Fibroblast of the aortic adventitia (primary cell): ENCODE data around the gene PCSK5. TPM values are rescaled to one million over a fixed set of nuclear protein-coding genes. Genes with fewer than 3 reads are reported as not detected.

Source experiments
- DNase-seq: peaks from one replicate; pipeline ENCODE4 v3.0.0-alpha.2; 2010; ENCODE audit warnings: low read depth
- H3K4me3 ChIP-seq: 2 replicates; pipeline ENCODE4 v1.5.1; 2011; ENCODE audit warnings: low read depth, mild to moderate bottlenecking, control low read depth, low read length, moderate library complexity
- total RNA-seq: library from RNA; depleted of rRNA; stranded (reverse); fragments of >200 nt; gene quantifications from 2 replicates; pipeline ENCODE4 v1.2.3, GENCODE V29; 2012; ENCODE audit warnings: low replicate concordance
- TF ChIP-seq, protein P1 (sequence below): IDR thresholded peaks from 2 replicates; pipeline ENCODE4 v1.5.1; 2011; ENCODE audit warnings: mild to moderate bottlenecking, low read length, control low read depth, inconsistent platforms; ENCODE audit not compliant: insufficient read depth

The PCSK5 gene
- total RNA-seq, 1 donor, result 3.6 TPM

DNA sequence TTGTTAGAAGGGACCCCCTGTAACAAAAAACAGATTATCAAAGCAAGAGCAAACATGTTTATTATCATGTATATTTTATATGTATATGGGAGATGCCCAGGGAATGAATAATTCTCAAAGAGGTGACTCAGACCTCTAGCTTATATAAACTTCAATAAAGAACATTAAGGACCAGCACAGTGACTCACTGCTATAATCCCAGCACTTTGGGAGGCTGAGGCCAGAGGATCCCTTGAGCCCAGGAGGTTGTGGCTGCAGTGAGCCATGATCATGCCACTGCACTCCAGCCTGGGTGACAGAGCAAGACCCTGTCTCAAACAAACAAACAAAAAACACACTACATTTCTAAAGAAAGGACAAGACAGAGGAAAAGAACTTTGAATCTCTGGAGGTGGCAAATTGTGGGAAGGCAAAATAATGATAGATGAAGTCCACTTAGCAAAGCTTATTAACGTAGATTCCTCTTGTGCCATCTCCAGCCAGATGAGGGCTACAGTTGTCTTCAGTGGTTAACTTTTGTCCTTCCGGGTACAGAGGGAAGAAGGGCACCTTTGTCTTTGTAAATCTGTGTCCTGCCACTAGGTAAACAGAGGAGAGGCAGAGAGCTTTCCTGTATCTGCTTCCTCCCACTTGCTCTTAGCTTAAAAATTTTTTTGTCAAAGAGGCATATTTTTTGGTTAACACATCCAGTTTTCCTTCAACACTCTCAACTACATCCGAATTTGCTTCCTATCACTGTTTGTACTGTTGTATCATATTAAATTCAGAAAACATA is 511.3 kb downstream of the PCSK5 start:
- no peak overlapping the region for H3K4me3 ChIP-seq
- DNase-seq, result no peak
- TF ChIP-seq, protein P1, sequence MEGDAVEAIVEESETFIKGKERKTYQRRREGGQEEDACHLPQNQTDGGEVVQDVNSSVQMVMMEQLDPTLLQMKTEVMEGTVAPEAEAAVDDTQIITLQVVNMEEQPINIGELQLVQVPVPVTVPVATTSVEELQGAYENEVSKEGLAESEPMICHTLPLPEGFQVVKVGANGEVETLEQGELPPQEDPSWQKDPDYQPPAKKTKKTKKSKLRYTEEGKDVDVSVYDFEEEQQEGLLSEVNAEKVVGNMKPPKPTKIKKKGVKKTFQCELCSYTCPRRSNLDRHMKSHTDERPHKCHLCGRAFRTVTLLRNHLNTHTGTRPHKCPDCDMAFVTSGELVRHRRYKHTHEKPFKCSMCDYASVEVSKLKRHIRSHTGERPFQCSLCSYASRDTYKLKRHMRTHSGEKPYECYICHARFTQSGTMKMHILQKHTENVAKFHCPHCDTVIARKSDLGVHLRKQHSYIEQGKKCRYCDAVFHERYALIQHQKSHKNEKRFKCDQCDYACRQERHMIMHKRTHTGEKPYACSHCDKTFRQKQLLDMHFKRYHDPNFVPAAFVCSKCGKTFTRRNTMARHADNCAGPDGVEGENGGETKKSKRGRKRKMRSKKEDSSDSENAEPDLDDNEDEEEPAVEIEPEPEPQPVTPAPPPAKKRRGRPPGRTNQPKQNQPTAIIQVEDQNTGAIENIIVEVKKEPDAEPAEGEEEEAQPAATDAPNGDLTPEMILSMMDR, result no peak

DNA sequence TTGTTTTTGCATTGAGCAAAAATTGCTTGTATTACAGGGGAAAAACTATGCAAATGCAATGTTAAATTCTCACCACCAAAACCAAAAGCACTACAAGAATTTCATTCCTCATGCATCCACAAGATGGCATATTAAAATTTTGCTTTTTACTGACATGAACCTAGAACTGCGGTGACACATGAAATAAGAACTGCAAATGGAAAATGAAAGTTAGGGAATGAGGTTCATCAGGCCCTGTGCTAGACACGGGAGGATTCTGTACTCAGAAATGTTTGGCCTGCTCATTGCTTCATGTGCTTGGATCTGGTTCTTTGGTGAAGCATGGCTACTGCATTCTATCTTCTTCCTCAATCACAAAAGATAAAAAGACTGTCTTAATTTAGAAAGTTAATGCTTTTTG is 512.9 kb downstream of the PCSK5 start:
- H3K4me3 ChIP-seq, result peak overlapping the region; percentile 19
- TF ChIP-seq, protein P1, result peak; percentile 70

DNA sequence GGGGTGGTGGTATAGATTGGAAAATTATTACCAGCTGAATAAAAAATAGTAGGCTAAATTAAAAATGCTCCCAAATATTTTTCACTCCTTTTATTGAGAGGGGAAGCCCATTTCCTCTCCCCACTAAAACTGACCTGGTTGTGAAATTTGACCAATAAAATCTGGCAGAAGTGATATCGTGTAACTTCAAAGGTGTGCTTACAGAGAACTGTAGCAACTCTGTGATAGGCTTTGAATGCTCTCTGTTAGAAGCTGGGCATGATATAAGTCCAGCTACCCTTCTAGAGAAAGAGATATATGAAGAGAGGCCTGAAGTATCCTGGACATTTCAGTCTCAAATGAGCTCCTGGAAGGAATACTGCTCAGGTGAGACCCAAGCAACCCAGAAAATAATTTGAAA is 513.9 kb downstream of the PCSK5 start:
- TF ChIP-seq, protein P1, result no peak
- no peak overlapping the region for H3K4me3 ChIP-seq
- DNase-seq, result no peak

More for the DNA sequence above, 512.9 kb downstream of the PCSK5 start:
- peak; percentile 90 for DNase-seq

DNA sequence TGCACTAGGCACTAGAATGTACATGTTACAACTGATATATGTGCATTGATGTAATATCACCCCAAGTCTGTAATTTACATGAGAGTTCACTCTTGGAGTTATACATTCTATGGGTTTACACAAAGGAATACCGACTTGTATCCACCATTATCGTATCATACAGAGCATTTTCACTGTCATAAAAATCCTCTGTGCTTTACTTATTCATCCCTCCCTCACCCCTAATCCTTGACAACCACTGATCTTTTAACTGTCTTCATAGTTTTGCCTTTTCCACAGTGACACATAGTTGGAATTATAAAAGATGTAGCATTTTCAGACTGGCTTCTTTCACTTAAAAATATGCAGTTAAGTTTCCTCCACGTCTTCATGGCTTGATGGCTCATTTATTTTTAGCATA is 514.9 kb downstream of the PCSK5 start:
- H3K4me3 ChIP-seq, result no peak overlapping the region
- DNase-seq, result no peak
- TF ChIP-seq, protein P1, result no peak

DNA sequence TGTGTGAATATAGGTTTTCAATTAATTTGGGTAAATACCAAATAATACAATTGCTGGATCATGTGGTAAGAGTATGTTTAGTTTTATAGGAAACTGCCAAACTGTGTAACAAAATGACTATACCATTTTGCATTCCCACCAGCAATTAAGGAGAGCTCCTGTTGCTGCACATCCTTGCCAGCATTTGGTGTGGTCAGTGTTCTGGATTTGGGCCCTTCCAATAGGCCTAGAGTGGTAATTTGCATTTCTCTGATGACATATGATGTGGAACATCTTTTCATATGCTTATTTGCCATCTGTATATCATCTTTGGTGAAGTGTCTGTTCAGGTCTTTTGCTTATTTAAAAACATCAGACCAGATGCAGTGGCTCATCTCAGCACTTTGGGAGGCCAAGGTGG is 515.4 kb downstream of the PCSK5 start:
- TF ChIP-seq, protein P1, result no peak
- no peak for DNase-seq
- no peak overlapping the region for H3K4me3 ChIP-seq
